Measurements from ENCODE around the gene HECTD4. TPM values are rescaled to one million over a fixed set of nuclear protein-coding genes. Genes with fewer than 3 reads are reported as not detected.
"Not testable (repeated sequence)": the region's sequence is repeated elsewhere in the genome, so short reads cannot be mapped to it uniquely, and the experiment has no call there.

HECTD4 gene
- total RNA-seq, 1 donor from 2014 or later, result 20.0 TPM

DNA sequence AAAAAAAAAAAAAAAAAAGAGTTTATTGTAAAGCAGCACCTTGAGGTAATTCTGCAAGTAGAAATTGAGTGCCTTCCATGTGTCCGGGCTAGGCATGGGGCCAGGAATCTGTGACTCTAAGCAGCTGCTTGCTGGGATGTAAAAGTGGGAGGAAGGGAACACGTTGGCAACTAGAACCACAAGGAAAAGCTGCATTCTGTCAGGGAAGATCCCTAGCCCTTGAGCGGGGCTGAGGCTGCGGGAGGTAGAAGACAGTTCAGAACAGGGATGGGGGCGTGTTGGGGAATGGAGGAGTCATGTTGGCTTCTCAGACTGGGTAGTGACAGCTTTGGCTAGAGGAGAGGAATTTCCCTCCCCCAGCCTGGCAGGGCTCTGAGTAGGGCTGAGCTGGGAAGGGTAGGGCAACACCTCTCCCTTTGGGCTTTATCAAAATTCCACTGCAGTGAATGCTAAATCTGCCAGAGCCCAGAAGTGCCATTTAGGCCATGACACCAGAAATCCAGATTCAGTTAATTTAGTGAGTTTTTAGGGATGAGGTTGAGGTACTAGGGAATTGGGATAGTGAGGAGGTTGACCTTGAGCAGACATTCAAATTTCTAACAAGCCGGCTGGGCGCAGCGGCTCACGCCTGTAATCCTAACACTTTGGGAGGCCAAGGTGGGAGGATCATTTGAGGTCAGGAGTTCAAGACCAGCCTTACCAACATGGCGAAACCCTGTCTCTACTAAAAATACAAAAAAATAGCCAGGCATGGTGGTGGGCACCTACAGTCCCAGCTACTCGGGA is 260.3 kb downstream of the HECTD4 start:
- intact Hi-C loops (cut with DNase I), result no loop called here
- peak; percentile 72 for ATAC-seq (ENCODE audit: poor library complexity)
- peak; percentile 84 for DNase-seq

DNA sequence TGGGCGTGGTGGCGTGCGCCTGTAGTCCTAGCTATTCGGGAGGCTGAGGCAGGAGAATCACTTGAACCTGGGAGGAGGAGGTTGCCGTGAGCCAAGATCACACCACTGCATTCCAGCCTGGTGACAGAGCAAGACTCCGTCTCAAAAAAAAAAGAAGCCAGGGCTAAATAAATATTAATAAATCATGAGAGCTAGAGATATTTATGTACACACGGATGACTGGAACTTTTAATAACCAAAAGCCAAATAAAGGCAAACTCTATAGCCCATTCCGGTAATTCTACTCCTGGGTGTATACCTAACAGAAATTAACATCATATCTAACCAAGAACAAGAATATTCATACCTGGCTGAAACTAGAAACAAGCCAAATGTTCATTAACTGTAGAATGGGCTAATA is 264.5 kb downstream of the HECTD4 start:
- intact Hi-C loops (cut with DNase I), result no loop called here
- DNase-seq (no peak), ATAC-seq (ENCODE audit: poor library complexity) (no peak)

DNA sequence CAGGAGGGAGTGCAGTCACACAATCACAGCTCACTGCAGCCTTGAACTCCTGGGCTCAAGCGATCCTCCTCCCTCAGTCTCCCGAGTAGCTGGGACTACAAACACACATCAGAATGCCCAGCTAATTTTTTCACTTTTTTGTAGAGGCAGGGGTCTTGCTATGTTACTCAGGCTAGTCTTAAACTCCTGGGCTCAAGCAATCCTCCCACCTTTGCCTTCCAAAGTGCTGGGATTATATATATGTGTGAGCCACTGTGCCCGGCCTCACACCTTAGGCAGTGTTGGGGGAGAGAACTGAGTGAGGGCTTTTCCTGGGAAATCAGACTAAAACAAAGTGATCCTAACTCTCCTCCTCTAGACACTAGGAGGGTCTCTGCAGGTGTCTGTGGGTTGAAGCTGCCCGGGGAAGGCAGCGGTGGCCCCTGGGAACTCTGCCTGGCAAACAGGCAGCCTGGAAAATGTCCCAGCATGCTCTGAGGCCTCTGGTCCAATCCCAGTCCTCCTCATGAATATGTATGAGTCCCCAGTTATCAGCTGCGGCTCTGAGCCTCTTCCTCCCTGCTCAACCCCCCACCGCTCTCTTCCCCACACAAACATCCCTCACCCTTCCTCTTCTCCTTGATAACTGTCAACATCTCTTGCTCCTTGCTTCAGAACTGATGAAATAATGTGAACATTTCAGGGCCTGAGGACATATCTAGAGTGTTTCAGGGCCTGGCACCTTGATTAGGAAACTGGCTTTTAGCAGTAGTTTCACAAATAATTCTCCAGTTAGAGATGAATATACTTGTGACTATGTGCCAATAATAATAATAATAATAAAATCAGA is 265.8 kb downstream of the HECTD4 start:
- DNase-seq (peak; percentile 81), ATAC-seq (ENCODE audit: poor library complexity) (peak; percentile 97)
- intact Hi-C loops (cut with DNase I), result no loop called here

DNA sequence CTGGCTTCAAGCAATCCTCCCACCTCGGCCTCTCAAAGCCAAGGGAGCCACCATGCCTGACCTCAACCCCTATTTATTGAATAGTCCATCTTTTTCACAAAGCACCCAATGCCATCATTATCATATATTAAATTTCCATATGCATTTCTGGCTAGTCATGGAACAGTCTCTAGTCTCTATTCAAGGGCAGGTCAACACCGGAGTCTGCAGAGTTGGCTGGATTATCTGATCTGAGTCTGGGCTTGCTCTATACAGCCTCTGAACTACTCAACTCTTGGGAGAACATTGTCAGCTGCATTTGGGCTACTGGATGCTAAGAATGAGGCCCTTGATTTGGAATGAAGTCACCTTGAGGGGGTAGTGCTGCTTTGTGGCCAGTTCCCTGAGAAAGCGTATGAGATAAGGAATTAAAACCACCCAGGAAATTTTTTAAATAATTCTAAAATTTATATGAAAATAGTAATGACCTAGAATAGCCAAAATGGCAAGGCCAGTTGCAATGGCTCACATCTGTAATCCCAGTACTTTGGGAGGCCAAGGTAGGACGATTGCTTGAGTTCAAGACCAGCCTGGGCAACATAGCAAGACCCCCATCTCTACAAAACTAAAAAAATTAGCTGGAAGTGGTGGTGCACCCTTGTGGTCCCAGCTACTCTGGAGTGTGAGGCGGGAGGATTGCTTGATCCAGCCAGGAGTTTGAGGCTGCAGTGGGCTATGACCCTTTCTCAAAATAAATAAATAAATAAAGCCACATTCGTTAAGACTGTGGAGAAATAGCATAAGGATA is 266.8 kb downstream of the HECTD4 start:
- ATAC-seq (ENCODE audit: poor library complexity) (no peak), DNase-seq (no peak)
- intact Hi-C loops (cut with DNase I), result no loop called here

DNA sequence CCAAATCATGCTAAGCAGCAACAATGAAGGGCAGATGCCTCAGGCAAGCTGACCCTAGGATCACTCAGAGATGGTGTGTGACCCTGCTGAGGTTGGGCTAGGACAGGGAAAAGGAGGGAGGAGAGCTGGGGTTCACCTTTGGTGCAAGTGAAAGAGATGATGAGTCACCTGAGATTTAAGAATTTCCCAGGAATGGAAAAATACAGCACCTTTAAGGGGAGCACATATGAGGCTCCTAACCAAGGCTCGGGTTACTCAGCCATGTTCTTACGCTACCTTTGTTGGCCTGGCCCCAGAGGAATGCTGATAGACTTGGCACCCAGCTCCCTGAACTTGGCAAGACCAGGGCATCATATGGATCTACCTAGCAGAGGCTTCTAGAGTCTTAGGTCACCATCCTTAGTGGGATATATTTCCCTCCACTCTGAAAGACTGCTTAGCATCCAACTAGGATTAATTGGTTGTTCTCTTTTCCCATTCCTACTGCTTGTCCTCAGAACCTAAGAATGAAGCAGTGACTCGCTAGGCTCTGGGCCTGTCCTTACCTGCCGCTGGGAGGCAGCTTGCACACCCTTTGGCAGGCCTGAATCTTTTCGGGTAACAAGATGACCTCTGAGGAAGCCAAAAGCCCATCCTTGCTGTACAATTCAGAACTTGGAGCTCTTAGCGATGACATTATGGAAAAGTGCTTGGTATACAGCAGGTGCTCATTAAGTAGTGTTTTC is 269.7 kb downstream of the HECTD4 start:
- intact Hi-C loops (cut with DNase I), result no loop called here
- no peak for DNase-seq
- no peak for ATAC-seq (ENCODE audit: poor library complexity)

DNA sequence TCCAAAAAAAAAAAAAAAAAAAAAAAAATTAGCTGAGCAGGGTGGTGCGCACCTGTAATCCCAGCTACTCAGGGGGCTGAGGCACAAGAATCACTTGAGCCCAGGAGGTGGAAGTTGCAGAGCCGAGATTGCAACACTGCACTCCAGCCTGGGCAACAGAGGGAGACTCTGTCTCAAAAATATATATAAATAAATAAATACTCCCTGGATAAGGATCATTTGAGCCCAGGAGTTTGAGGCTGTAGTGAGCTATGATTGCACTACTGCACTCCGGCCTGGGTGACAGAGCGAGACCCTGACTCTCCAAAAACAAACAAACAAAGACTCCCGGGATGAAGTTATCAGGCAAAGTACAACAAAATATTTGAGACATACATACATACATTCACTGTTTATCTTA is 270.3 kb downstream of the HECTD4 start:
- ATAC-seq (ENCODE audit: poor library complexity) (no peak), DNase-seq (no peak)
- intact Hi-C loops (cut with DNase I), result no loop called here

DNA sequence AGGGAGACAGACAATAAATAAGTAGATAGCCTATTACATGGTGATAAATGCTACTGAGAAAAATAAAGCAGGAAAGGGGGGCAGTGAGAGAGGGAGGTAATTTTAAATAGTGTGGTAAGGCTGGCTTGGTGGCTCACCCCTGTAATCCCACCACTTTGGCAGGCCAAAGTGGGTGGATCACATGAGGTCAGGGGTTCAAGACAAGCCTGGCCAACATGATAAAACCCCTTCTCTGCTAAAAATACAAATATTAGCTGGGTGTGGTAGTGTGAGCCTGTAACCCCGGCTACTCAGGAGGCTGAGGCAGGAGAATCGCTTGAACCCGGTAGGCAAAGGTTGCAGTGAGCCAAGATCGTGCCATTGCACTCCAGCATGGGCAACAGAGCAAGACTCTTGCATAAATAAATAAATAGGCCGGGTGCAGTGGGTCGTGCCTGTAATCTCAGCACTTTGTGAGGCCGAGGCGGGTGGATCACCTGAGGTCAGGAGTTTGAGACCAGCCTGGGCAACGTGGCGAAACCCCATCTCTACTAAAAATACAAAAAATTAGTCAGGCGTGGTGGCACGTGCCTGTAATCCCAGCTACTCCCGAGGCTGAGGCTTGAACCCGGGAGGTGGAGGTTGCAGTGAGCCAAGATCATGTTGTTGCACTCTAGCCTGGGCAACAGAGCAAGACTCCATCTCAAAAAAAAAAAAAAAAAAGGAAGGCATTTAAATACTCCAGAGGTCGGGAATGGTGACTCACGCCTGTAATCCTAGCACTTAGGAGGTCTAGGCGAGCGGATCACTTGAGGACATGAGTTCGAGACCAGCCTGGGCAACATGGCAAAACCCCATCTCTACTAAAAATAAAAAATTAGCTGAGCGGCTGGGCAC is 271.2 kb downstream of the HECTD4 start:
- ATAC-seq (ENCODE audit: poor library complexity); intact Hi-C loops (cut with DNase I); DNase-seq: not testable (repeated sequence)

Small RNAs within 50 kb of the gene (microRNA-seq; reads per million reads assigned to microRNA genes)
- gene MIR6861, result not detected

Other genes with a start within 250 kb of the HECTD4 start
- gene RPL6, start 27.2 kb upstream of the HECTD4 start, total RNA-seq, result 532 TPM
- 98.1 TPM for gene PTPN11, start 36.5 kb upstream of the HECTD4 start, total RNA-seq

All from Right ventricle myocardium superior (tissue), 1 donor.